CD14-positive monocyte (primary cell): ENCODE results near the gene HMGXB3. TPM values are rescaled to one million over a fixed set of nuclear protein-coding genes. Genes with fewer than 3 reads are reported as not detected.

Experiments
- DNase-seq, 3 donors: peaks; one replicate each; pipeline ENCODE4 v3.0.0-alpha.2; 2011 to 2022
- H2AFZ ChIP-seq: 2 replicates; pipeline ENCODE4 v1.6.0; 2012; ENCODE audit warnings: mild to moderate bottlenecking, low read depth, low read length, inconsistent platforms; ENCODE audit not compliant: insufficient read depth, poor library complexity, severe bottlenecking
- H3K27ac ChIP-seq, 2 donors: 1 replicate in 1 of 2; 2 replicates in 1 of 2; pipeline ENCODE4 v1.5.1; 2012 to 2013; ENCODE audit warnings: low read length in 2 of 2, control low read depth in 1 of 2, inconsistent platforms in 1 of 2, low read depth in 1 of 2, mild to moderate bottlenecking in 1 of 2
- H3K27me3 ChIP-seq, 2 donors: one replicate each; pipeline versions ENCODE4 v1.6.0 to v1.6.1; 2011 to 2013; ENCODE audit warnings: low read length in 2 of 2; ENCODE audit not compliant: control insufficient read depth in 2 of 2, insufficient read depth in 2 of 2
- H3K36me3 ChIP-seq, 2 donors: replicated peaks in 1 of 2; 1 replicate in 1 of 2; 2 replicates in 1 of 2; pipeline versions ENCODE4 v1.5.1 to v1.6.1; 2012 to 2013; ENCODE audit warnings: low read length in 2 of 2, control low read depth in 1 of 2, inconsistent platforms in 1 of 2, mild to moderate bottlenecking in 1 of 2; ENCODE audit not compliant: insufficient read depth in 2 of 2, control insufficient read depth in 1 of 2
- H3K4me1 ChIP-seq, 2 donors: 1 replicate in 1 of 2; 2 replicates in 1 of 2; pipeline versions ENCODE4 v1.5.1 to v1.6.1; 2012 to 2013; ENCODE audit warnings: low read length in 2 of 2, control low read depth in 1 of 2, inconsistent platforms in 1 of 2, mild to moderate bottlenecking in 1 of 2, moderate library complexity in 1 of 2; ENCODE audit not compliant: insufficient read depth in 2 of 2, control insufficient read depth in 1 of 2
- H3K4me2 ChIP-seq: replicated peaks from 2 replicates; pipeline ENCODE3; 2012; ENCODE audit warnings: low read length, moderate library complexity, mild to moderate bottlenecking; ENCODE audit not compliant: poor library complexity, severe bottlenecking; ENCODE audit errors: extremely low read depth
- H3K4me3 ChIP-seq, 3 experiments: fragments of 200-600 bp in 1 of 3; sonication (generic) in 1 of 3; replicated peaks in 1 of 3; 1 replicate in 2 of 3; 2 replicates in 1 of 3; pipeline ENCODE4 v1.5.1; 2011 to 2013; ENCODE audit warnings: low read length in 3 of 3, mild to moderate bottlenecking in 3 of 3, control low read depth in 2 of 3, low read depth in 2 of 3, inconsistent platforms in 1 of 3, moderate library complexity in 1 of 3
- H3K79me2 ChIP-seq: 2 replicates; pipeline ENCODE4 v1.6.0; 2012; ENCODE audit warnings: mild to moderate bottlenecking, control low read depth, inconsistent platforms, low read length, moderate library complexity; ENCODE audit not compliant: insufficient read depth
- H3K9ac ChIP-seq: 2 replicates; pipeline ENCODE4 v1.6.0; 2017; ENCODE audit warnings: low read length, mild to moderate bottlenecking; ENCODE audit not compliant: insufficient read depth, poor library complexity, severe bottlenecking
- H3K9me3 ChIP-seq, 2 donors: replicated peaks in 1 of 2; 1 replicate in 1 of 2; 2 replicates in 1 of 2; pipeline versions ENCODE4 v1.5.1 to v1.6.1; 2012 to 2013; ENCODE audit warnings: low read length in 2 of 2, control low read depth in 1 of 2; ENCODE audit not compliant: control insufficient read depth in 1 of 2, insufficient read depth in 1 of 2
- H4K20me1 ChIP-seq: 2 replicates; pipeline ENCODE4 v1.6.0; 2012; ENCODE audit warnings: mild to moderate bottlenecking, low read length, control low read depth, moderate library complexity; ENCODE audit not compliant: insufficient read depth
- H3K27ac Mint-ChIP-seq, 7 donors: one replicate each; pipeline ENCODE4 v1.8.0; 2020; ENCODE audit warnings: mild to moderate bottlenecking in 7 of 7, mixed read lengths in 7 of 7, moderate library complexity in 6 of 7, inconsistent platforms in 2 of 7
- H3K27me3 Mint-ChIP-seq, 3 donors: one replicate each; pipeline ENCODE4 v1.8.0; 2021 to 2022; ENCODE audit warnings: low read depth in 3 of 3, mild to moderate bottlenecking in 3 of 3, mixed read lengths in 3 of 3, moderate library complexity in 3 of 3, inconsistent platforms in 1 of 3
- H3K36me3 Mint-ChIP-seq, 2 donors: one replicate each; pipeline ENCODE4 v1.8.0; 2020; ENCODE audit warnings: mixed read lengths in 2 of 2, inconsistent platforms in 1 of 2, mild to moderate bottlenecking in 1 of 2
- H3K4me1 Mint-ChIP-seq: one replicate; pipeline ENCODE4 v1.8.0; 2020; ENCODE audit warnings: mild to moderate bottlenecking, mixed read lengths
- H3K4me3 Mint-ChIP-seq, 2 donors: one replicate each; pipeline ENCODE4 v1.8.0; 2020; ENCODE audit warnings: mild to moderate bottlenecking in 2 of 2, mixed read lengths in 2 of 2, moderate library complexity in 1 of 2
- H3K9me3 Mint-ChIP-seq, 7 donors: one replicate each; pipeline ENCODE4 v1.8.0; 2020 to 2022; ENCODE audit warnings: mixed read lengths in 7 of 7, mild to moderate bottlenecking in 6 of 7, moderate library complexity in 6 of 7, inconsistent platforms in 2 of 7
- WGBS: methylation state at CpG from one replicate; pipeline ENCODE4 v1.1.5; 2013; ENCODE audit warnings: missing lambda C conversion rate; ENCODE audit not compliant: insufficient coverage; 5-methylcytosine and 5-hydroxymethylcytosine counted together
- intact Hi-C, 2 donors: fragments of 100-400 bp; cut with micrococcal nuclease; formaldehyde crosslinking; loops; one replicate each; pipeline versions ENCODE4 v1.15.0 to v1.15.1; 2023
- polyA plus RNA-seq, 3 donors: library from polyadenylated mRNA; depleted of rRNA in 1 of 3; unstranded in 2 of 3; stranded (reverse) in 1 of 3; fragments of 300-500 nt in 2 of 3; fragments of >200 nt in 1 of 3; fragmentation: Illumina TruSeq in 2 of 3; gene quantifications; 1 replicate in 2 of 3; 2 replicates in 1 of 3; pipeline ENCODE4 v1.2.3, GENCODE V29; 2012 to 2021
- TF ChIP-seq, protein P1 (sequence below): fragments of 200-600 bp; IDR thresholded peaks from one replicate; pipeline ENCODE4 v1.8.0; 2022; ENCODE audit warnings: antibody characterized with exemption, mild to moderate bottlenecking

Gene HMGXB3
- polyA plus RNA-seq, 3 donors: 3.1 to 22.9 (median 6.2) TPM

GRCh38 chr5:150062216-150062922, 61.8 kb downstream of the HMGXB3 start:
- H3K36me3 Mint-ChIP-seq: peaks cover 81 to 96% of the 10 kb centered on the region in 2 donors
- peaks cover 0 to 2% (median 0%) of the 10 kb centered on the region in 3 donors for H3K27me3 Mint-ChIP-seq
- peaks cover 82% of the 10 kb centered on the region in 2 donors for H3K4me1 ChIP-seq
- peaks cover 0 to 3% (median 0%) of the 10 kb centered on the region in 7 donors for H3K9me3 Mint-ChIP-seq
- H3K9me3 ChIP-seq: no peaks in the 10 kb centered on the region
- peaks cover 63% of the 10 kb centered on the region for H3K79me2 ChIP-seq
- H3K9ac ChIP-seq: no peak overlapping the region
- TF ChIP-seq, protein P1, sequence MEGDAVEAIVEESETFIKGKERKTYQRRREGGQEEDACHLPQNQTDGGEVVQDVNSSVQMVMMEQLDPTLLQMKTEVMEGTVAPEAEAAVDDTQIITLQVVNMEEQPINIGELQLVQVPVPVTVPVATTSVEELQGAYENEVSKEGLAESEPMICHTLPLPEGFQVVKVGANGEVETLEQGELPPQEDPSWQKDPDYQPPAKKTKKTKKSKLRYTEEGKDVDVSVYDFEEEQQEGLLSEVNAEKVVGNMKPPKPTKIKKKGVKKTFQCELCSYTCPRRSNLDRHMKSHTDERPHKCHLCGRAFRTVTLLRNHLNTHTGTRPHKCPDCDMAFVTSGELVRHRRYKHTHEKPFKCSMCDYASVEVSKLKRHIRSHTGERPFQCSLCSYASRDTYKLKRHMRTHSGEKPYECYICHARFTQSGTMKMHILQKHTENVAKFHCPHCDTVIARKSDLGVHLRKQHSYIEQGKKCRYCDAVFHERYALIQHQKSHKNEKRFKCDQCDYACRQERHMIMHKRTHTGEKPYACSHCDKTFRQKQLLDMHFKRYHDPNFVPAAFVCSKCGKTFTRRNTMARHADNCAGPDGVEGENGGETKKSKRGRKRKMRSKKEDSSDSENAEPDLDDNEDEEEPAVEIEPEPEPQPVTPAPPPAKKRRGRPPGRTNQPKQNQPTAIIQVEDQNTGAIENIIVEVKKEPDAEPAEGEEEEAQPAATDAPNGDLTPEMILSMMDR: no peak
- H2AFZ ChIP-seq: no peak overlapping the region
- H3K4me2 ChIP-seq: no peak overlapping the region
- no peaks in the 10 kb centered on the region for H3K27me3 ChIP-seq
- no peak overlapping the region for H3K4me3 Mint-ChIP-seq
- peaks cover 90 to 93% of the 10 kb centered on the region in 2 donors for H3K36me3 ChIP-seq
- WGBS: 91% methylated on average over 1 of the region's 2 CpGs
- DNase-seq: peak in 1 of 3 donors; percentile 16
- H3K4me3 ChIP-seq: no peak overlapping the region
- intact Hi-C loops: loop anchor here in 1 of 2 donors (10.0 kb wide), 1 partner anchor 702 kb away; no protein-coding TSS in a partner anchor
- peak overlapping the region in 1 of 2 donors; percentile 22 for H3K27ac ChIP-seq
- peaks cover 79% of the 10 kb centered on the region for H3K4me1 Mint-ChIP-seq
- peak overlapping the region; percentile 0 to 84 (median 66) for H3K27ac Mint-ChIP-seq
- H4K20me1 ChIP-seq: peaks cover 98% of the 10 kb centered on the region

GRCh38 chr5:150063638-150064037, 63.1 kb downstream of the HMGXB3 start:
- TF ChIP-seq, protein P1: no peak
- Histone ChIP-seq H3K27me3 (no peaks in the 10 kb centered on the region), H3K4me3 (no peak overlapping the region), H3K4me1 (peaks cover 84 to 85% of the 10 kb centered on the region in 2 donors), H2AFZ (no peak overlapping the region), H3K79me2 (peaks cover 53% of the 10 kb centered on the region), H3K9me3 (no peaks in the 10 kb centered on the region), H3K27ac (peak overlapping the region in 1 of 2 donors; percentile 80), H3K36me3 (peaks cover 95% of the 10 kb centered on the region in 2 donors), H3K9ac (no peak overlapping the region), H4K20me1 (peaks cover 98% of the 10 kb centered on the region), H3K4me2 (no peak overlapping the region)
- intact Hi-C loops: loop anchor here in 1 of 2 donors (10.0 kb wide), 1 partner anchor 701 kb away; no protein-coding TSS in a partner anchor
- H3K27me3 Mint-ChIP-seq: peaks cover 0 to 2% (median 0%) of the 10 kb centered on the region in 3 donors
- WGBS: 84% methylated on average over 3 of the region's 5 CpGs
- peaks cover 81% of the 10 kb centered on the region for H3K4me1 Mint-ChIP-seq
- peak overlapping the region in 6 of 7 donors; percentile 8 to 74 (median 63) for H3K27ac Mint-ChIP-seq
- H3K4me3 Mint-ChIP-seq: no peak overlapping the region
- peaks cover 0 to 3% (median 0%) of the 10 kb centered on the region in 7 donors for H3K9me3 Mint-ChIP-seq
- H3K36me3 Mint-ChIP-seq: peaks cover 79 to 83% of the 10 kb centered on the region in 2 donors
- DNase-seq: no peak
